ENCODE measurements around the gene ZBTB5. TPM values are rescaled to one million over a fixed set of nuclear protein-coding genes. Genes with fewer than 3 reads are reported as not detected.

Gene ZBTB5
- polyA plus RNA-seq, 2 of the 4 experiments (the other 2 are of a cell fraction): 12.4 to 18.1 TPM

- FAIRE-seq: no peak
- POLR2A ChIA-PET: no interaction called here
- CTCF ChIA-PET: interaction anchor here (0.7 to 1.1 kb wide), 3 partner anchors 9 to 438 kb away, joined by 3 read pairs; no protein-coding TSS in a partner anchor
These were observed 31.3 kb downstream of the ZBTB5 start for GRCh38 chr9:37433867-37434371.

GRCh38 chr9:37432020-37432419, 33.2 kb downstream of the ZBTB5 start:
- WGBS (ENCODE audit: missing lambda C conversion rate): 90% methylated on average over 6 of the region's 6 CpGs
- FAIRE-seq (no peak), DNase-seq (ENCODE audit: low read depth in 1 of 2, low spot score in 1 of 2) (no peak), ATAC-seq (0 out of 6 replicates have a peak, but pooled peaks of 1 of the 2 experiments have one; percentile 9)
- Histone ChIP-seq H3K27ac (no peak overlapping the region), H3K4me2 (no peak overlapping the region), H3K9me3 (no peaks in the 10 kb centered on the region), H3K4me3 (no peak overlapping the region), H3K4me1 (no peaks in the 10 kb centered on the region)
- TF ChIP-seq KDM1A (IDR thresholded peaks at IDR 0.05; ENCODE audit: low read depth) (no peak), RCOR1 (IDR thresholded peaks at IDR 0.05; ENCODE audit: low read depth, low read length) (no peak), CEBPB (IDR thresholded peaks at IDR 0.05) (no peak), FOSL2 (IDR thresholded peaks at IDR 0.05) (no peak), FOSL2 (CRISPR knock-in tag; IDR thresholded peaks at IDR 0.05) (no peak), JUNB (IDR thresholded peaks at IDR 0.05) (no peak), FOSB (CRISPR knock-in tag; IDR thresholded peaks at IDR 0.05) (no peak), MAFK (IDR thresholded peaks at IDR 0.05; ENCODE audit: partially characterized antibody) (no peak), POLR2A (IDR thresholded peaks at IDR 0.05; ENCODE audit: low read length) (no peak), TP53 (CRISPR knock-in tag; IDR thresholded peaks at IDR 0.05) (no peak), GATA3 (IDR thresholded peaks at IDR 0.05; ENCODE audit: borderline replicate concordance) (no peak), REST (IDR thresholded peaks at IDR 0.05) (no peak), ZSCAN20 (CRISPR knock-in tag; IDR thresholded peaks at IDR 0.05) (no peak), HOXA7 (CRISPR knock-in tag; IDR thresholded peaks at IDR 0.05) (no peak)
- POLR2A ChIA-PET: interaction anchor here (2.1 kb wide), 1 partner anchor 33 kb away, joined by 7 read pairs; the partner anchor contains the start of gene ZBTB5
- CTCF ChIA-PET: interaction anchor here (1.0 to 1.7 kb wide), 2 partner anchors 16 to 21 kb away, joined by 3 to 5 read pairs; no protein-coding TSS in a partner anchor

More at GRCh38 chr9:37433867-37434371, 31.3 kb downstream of the ZBTB5 start:
- Histone ChIP-seq H3K27ac (no peak overlapping the region), H3K4me1 (no peaks in the 10 kb centered on the region), H3K9me3 (no peaks in the 10 kb centered on the region), H3K4me2 (no peak overlapping the region), H3K4me3 (no peak overlapping the region)
- TF ChIP-seq TFCP2L1 (CRISPR knock-in tag; IDR thresholded peaks at IDR 0.05) (no peak), PBX3 (IDR thresholded peaks at IDR 0.05) (no peak), HOXA7 (CRISPR knock-in tag; IDR thresholded peaks at IDR 0.05) (no peak), CEBPB (IDR thresholded peaks at IDR 0.05) (no peak), ELK1 (IDR thresholded peaks at IDR 0.05; ENCODE audit: low read depth, low read length) (no peak), CBX2 (IDR thresholded peaks at IDR 0.05; ENCODE audit: borderline replicate concordance, low read depth) (no peak), ESRRA (IDR thresholded peaks at IDR 0.05; ENCODE audit: borderline replicate concordance, low read length) (no peak), POLR2A (IDR thresholded peaks at IDR 0.05; ENCODE audit: low read length) (no peak), HEYL (CRISPR knock-in tag; IDR thresholded peaks at IDR 0.05) (no peak), JUNB (IDR thresholded peaks at IDR 0.05) (no peak), JUN (IDR thresholded peaks at IDR 0.05) (no peak), KDM5A (IDR thresholded peaks at IDR 0.05) (no peak), RNF2 (IDR thresholded peaks at IDR 0.05; ENCODE audit: borderline replicate concordance, low read depth) (no peak), RARB (CRISPR knock-in tag; IDR thresholded peaks at IDR 0.05) (no peak), ZFP36 (IDR thresholded peaks at IDR 0.05; ENCODE audit: borderline replicate concordance, partially characterized antibody) (no peak)
- WGBS (ENCODE audit: missing lambda C conversion rate): 88% methylated on average over 5 of the region's 7 CpGs
- DNase-seq (ENCODE audit: low read depth in 1 of 2, low spot score in 1 of 2) (no peak), ATAC-seq (no peak)

Measured in A549 (cell line).